Hepatocyte (in vitro differentiated cells): ENCODE results near the gene TUBB6. TPM values are rescaled to one million over a fixed set of nuclear protein-coding genes. Genes with fewer than 3 reads are reported as not detected.
A peak's percentile ranks its signal among the peaks of the same experiment; 100 is the strongest.

Experiments
- DNase-seq: peaks from one replicate; pipeline ENCODE4 v3.0.0-alpha.2; 2016; ENCODE audit warnings: low spot score
- H2AFZ ChIP-seq: fragments of 200-600 bp; sonication (generic); 2 replicates; pipeline ENCODE4 v1.6.0; 2016; ENCODE audit warnings: antibody characterized with exemption, mild to moderate bottlenecking
- H3K27ac ChIP-seq: fragments of 200-600 bp; sonication (generic); 2 replicates; pipeline ENCODE4 v1.5.1; 2016; ENCODE audit warnings: mild to moderate bottlenecking
- H3K27me3 ChIP-seq: fragments of 200-600 bp; sonication (generic); 2 replicates; pipeline ENCODE4 v1.6.1; 2016
- H3K36me3 ChIP-seq: fragments of 200-600 bp; sonication (generic); replicated peaks from 2 replicates; pipeline ENCODE4 v1.5.1; 2016; ENCODE audit warnings: low read depth; ENCODE audit not compliant: insufficient read depth
- H3K4me1 ChIP-seq: fragments of 200-600 bp; sonication (generic); 2 replicates; pipeline ENCODE4 v1.5.1; 2016; ENCODE audit warnings: mild to moderate bottlenecking, moderate library complexity; ENCODE audit not compliant: insufficient read depth
- H3K4me2 ChIP-seq: fragments of 200-600 bp; sonication (generic); 2 replicates; pipeline ENCODE4 v1.6.0; 2016
- H3K4me3 ChIP-seq: fragments of 200-600 bp; sonication (generic); 2 replicates; pipeline ENCODE4 v1.5.1; 2016; ENCODE audit warnings: mild to moderate bottlenecking
- H3K79me2 ChIP-seq: fragments of 200-600 bp; sonication (generic); 2 replicates; pipeline ENCODE4 v1.6.0; 2017; ENCODE audit warnings: mild to moderate bottlenecking
- H3K9me2 ChIP-seq: fragments of 200-600 bp; sonication (generic); replicated peaks from 2 replicates; pipeline ENCODE4 v1.6.0; 2017; ENCODE audit warnings: mild to moderate bottlenecking; ENCODE audit not compliant: insufficient read depth
- H3K9me3 ChIP-seq: fragments of 200-600 bp; sonication (generic); 2 replicates; pipeline ENCODE4 v1.5.1; 2016; ENCODE audit warnings: low read depth, mild to moderate bottlenecking
- H4K20me1 ChIP-seq: fragments of 200-600 bp; sonication (generic); 2 replicates; pipeline ENCODE4 v1.6.0; 2016; ENCODE audit warnings: mild to moderate bottlenecking; ENCODE audit not compliant: insufficient read depth, poor library complexity, severe bottlenecking
- EZH2 ChIP-seq: fragments of 200-600 bp; sonication (generic); IDR thresholded peaks from 2 replicates; pipeline ENCODE4 v1.6.1; 2016; ENCODE audit warnings: antibody characterized with exemption, mild to moderate bottlenecking, borderline replicate concordance
- EZH2phosphoT487 ChIP-seq: fragments of 200-600 bp; sonication (generic); IDR thresholded peaks from one replicate; pipeline ENCODE4 v1.6.1; 2018; ENCODE audit warnings: antibody characterized with exemption, mild to moderate bottlenecking, low read depth, moderate library complexity; ENCODE audit not compliant: unreplicated experiment, severe bottlenecking
- WGBS: methylation state at CpG from one replicate; pipeline ENCODE4 v1.1.6; 2016; ENCODE audit warnings: low lambda C conversion rate; ENCODE audit errors: missing lambda C conversion rate; 5-methylcytosine and 5-hydroxymethylcytosine counted together
- polyA plus RNA-seq: library from polyadenylated mRNA; unstranded; fragments of >200 nt; fragmentation: Nextera tagmentation; extraction: Ambion mirVana; gene quantifications from 2 replicates; pipeline ENCODE4 v1.2.1, GENCODE V29; 2016
- total RNA-seq: library from RNA; depleted of rRNA; stranded (reverse); fragments of >200 nt; gene quantifications from 2 replicates; pipeline ENCODE4 v1.2.3, GENCODE V29; 2014
- TF ChIP-seq, protein P1 (sequence below): fragments of 200-600 bp; sonication (generic); IDR thresholded peaks from 2 replicates; pipeline ENCODE4 v1.5.1; 2016; ENCODE audit warnings: antibody characterized with exemption, mild to moderate bottlenecking; ENCODE audit not compliant: poor library complexity

The TUBB6 gene
- total and polyA plus RNA-seq, 2 experiments from 2014 or later = 68.6 to 96.3 TPM

DNA sequence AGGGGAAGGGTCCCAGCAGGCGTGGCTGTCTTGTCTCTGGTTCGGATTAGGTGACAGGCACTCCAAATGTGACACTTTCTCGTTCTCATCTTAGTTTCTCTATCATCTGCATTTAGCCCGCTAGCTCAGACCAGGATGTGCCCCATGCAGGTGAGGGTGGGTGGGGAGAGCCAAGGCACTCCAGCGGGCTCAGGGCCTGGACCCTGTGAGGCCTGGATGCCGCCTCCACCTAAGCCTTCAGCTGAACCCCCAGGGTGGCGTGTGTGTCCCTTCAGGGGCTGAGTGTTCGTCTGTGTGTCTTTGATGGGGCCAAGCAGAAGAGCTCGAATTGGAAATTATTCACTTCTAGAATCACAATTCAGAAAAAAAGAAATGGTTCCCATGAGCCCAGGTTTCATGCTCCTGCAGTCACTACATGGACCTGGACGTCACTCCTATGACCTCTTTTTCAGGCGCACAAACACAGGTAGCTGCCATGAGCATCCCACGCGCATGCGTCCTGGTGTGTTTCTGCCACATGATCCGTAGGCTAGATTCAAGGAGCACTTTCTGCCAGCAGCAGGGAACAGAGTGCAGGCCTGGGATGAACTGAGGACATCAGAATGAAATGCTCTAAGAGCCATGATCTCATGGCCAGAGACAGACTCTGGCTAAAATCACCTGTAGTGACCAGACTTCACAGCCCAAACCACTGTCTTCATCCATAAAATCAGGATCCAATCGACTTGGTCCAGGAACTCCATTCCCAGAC, 28.1 kb upstream of the TUBB6 start:
- no peak for TF ChIP-seq EZH2
- TF ChIP-seq, protein P1, sequence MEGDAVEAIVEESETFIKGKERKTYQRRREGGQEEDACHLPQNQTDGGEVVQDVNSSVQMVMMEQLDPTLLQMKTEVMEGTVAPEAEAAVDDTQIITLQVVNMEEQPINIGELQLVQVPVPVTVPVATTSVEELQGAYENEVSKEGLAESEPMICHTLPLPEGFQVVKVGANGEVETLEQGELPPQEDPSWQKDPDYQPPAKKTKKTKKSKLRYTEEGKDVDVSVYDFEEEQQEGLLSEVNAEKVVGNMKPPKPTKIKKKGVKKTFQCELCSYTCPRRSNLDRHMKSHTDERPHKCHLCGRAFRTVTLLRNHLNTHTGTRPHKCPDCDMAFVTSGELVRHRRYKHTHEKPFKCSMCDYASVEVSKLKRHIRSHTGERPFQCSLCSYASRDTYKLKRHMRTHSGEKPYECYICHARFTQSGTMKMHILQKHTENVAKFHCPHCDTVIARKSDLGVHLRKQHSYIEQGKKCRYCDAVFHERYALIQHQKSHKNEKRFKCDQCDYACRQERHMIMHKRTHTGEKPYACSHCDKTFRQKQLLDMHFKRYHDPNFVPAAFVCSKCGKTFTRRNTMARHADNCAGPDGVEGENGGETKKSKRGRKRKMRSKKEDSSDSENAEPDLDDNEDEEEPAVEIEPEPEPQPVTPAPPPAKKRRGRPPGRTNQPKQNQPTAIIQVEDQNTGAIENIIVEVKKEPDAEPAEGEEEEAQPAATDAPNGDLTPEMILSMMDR = no peak
- no peak for TF ChIP-seq EZH2phosphoT487
- Histone ChIP-seq H4K20me1 (no peaks in the 10 kb centered on the region), H3K79me2 (no peaks in the 10 kb centered on the region), H3K9me3 (no peaks in the 10 kb centered on the region), H3K27ac (peak overlapping the region; percentile 93), H3K27me3 (no peaks in the 10 kb centered on the region), H3K9me2 (no peaks in the 10 kb centered on the region), H3K4me2 (peak overlapping the region; percentile 63), H3K36me3 (no peaks in the 10 kb centered on the region), H3K4me1 (peaks cover 20% of the 10 kb centered on the region), H3K4me3 (no peak overlapping the region), H2AFZ (peak overlapping the region; percentile 23)
- WGBS = 95% methylated on average over 16 of the region's 16 CpGs
- DNase-seq = no peak

DNA sequence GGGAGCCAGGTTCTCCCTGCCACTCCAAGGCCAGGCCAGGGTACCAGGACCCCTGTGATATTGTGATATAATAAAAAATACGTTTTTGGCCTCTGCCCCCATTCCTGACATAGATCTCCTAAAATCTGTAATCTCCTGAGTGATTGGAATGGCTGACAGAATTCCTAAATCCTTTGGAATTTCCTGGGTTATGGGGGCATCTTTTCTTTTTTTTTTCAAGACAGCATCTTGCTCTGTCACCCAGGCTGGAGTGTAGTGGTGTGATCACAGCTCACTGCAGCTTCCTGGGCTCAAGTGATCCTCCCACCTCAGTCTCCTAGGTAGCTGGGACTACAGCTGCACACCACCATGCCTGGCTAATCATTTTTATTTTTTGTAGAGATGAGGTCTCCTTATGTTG, 26.2 kb upstream of the TUBB6 start:
- Histone ChIP-seq H3K4me3 (no peak overlapping the region), H3K27me3 (no peaks in the 10 kb centered on the region), H3K27ac (no peak overlapping the region), H2AFZ (no peak overlapping the region), H3K9me2 (no peaks in the 10 kb centered on the region), H3K4me2 (no peak overlapping the region), H3K36me3 (no peaks in the 10 kb centered on the region), H3K4me1 (peaks cover 20% of the 10 kb centered on the region), H3K79me2 (no peaks in the 10 kb centered on the region), H4K20me1 (no peaks in the 10 kb centered on the region), H3K9me3 (no peaks in the 10 kb centered on the region)
- no peak for DNase-seq
- TF ChIP-seq, protein P1 = no peak
- TF ChIP-seq EZH2 = no peak
- TF ChIP-seq EZH2phosphoT487 = no peak
- 47% methylated on average over 1 of the region's 1 CpG for WGBS

DNA sequence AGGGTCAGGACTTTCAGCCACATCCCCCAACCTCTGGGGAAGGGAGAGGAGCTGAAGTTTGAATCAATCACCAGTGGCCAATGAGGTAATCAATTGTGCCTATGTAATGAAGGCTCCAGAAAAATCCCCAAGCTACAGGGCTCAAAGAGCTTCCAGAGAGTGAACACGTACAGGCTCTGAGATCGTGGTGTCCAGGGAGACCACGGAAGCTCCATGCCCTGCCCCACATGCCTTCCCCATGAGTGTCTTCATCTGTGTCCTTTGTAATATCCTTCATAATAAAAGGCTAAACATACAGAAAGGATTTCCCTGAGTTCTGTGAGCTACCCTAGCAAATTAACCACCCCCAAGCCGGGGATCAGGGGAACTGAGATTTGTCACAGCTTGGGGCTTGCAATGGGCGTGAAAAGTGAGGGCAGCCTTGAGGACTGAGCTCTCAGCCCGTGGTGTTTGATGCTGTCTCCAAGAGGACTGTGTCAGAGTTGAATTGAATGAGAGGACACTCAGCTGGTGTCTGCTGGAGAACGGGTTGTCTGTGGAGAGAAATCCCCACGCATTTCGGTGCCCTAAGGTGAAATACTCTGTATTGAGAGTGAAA, 25.5 kb upstream of the TUBB6 start:
- Histone ChIP-seq H3K79me2 (no peaks in the 10 kb centered on the region), H3K36me3 (no peaks in the 10 kb centered on the region), H3K4me3 (no peak overlapping the region), H3K9me2 (no peaks in the 10 kb centered on the region), H4K20me1 (no peaks in the 10 kb centered on the region), H2AFZ (no peak overlapping the region), H3K27ac (no peak overlapping the region), H3K9me3 (no peaks in the 10 kb centered on the region), H3K27me3 (peaks cover 3% of the 10 kb centered on the region), H3K4me2 (no peak overlapping the region), H3K4me1 (peaks cover 24% of the 10 kb centered on the region)
- 74% methylated on average over 9 of the region's 9 CpGs for WGBS
- DNase-seq = no peak
- no peak for TF ChIP-seq EZH2phosphoT487

DNA sequence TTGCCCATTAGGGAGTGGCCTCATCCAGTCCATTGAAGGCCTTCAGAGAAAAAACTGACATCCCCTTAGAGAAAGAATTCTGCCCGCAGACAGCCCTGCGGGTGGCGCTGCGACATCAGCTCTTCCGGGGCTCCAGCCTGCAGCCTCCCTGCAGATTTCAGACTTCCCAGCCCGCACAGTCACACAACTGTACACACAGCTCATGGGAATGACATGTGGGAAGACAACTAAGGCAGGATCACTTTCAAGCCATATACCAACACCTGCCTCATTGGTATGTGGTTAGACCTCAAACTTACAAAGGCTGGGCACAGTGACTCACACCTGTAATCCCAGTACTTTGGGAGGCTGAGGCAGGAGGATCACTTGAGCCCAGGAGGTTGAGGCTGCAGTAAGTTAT, 24.8 kb upstream of the TUBB6 start:
- TF ChIP-seq EZH2 (no peak), EZH2phosphoT487 (no peak)
- TF ChIP-seq, protein P1 = no peak
- no peak overlapping the region for H3K4me3 ChIP-seq
- H3K27me3 ChIP-seq = peaks cover 3% of the 10 kb centered on the region
- no peak for DNase-seq
- no peak overlapping the region for H3K4me2 ChIP-seq
- no peaks in the 10 kb centered on the region for H4K20me1 ChIP-seq
- H3K36me3 ChIP-seq = no peaks in the 10 kb centered on the region
- H3K27ac ChIP-seq = no peak overlapping the region
- H3K4me1 ChIP-seq = peaks cover 21% of the 10 kb centered on the region
- no peaks in the 10 kb centered on the region for H3K9me2 ChIP-seq
- no peaks in the 10 kb centered on the region for H3K79me2 ChIP-seq
- H2AFZ ChIP-seq = no peak overlapping the region
- no peaks in the 10 kb centered on the region for H3K9me3 ChIP-seq
- WGBS = 58% methylated on average over 6 of the region's 6 CpGs
